ENCODE data around the gene PGM5.

DNA sequence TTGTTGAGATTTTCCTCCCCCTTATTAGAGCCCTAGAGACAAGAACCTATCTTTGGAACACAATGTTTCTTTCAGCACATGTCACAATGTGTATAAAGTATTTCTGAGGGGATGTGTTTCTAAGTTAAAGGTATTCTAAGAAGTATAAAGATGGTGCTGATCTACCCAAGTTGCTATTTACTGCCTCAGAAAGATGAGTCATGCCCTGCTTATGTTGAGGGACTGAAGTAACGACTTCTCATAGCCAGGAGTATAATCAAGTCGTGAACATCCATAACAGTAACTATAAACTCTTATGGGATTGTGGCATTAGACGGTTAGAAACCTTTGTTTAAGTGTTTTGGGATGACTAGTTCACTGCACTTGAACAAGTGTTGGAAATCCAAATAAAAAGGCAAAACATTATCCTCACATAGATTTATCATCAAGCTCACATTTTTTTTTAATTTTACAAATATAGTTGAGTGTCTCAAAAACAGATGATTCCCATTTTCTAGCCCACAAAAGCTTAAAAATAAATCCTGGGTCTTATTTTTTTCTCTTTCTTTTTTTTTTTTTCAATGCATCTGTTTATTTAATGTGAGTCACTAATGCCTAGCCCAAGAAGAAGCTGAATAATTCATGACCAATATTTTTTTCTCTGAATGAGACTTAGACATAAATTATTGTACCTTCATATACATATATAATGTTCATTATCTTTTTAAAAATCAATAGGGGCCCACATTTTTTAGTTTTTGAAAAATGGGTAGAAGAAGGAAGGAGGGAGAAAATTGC is 196.5 kb downstream of the PGM5 start:
- TF ChIP-seq POLR2A (IDR thresholded peaks at IDR 0.05; ENCODE audit: low read length) (no peak), GATA1 (IDR thresholded peaks at IDR 0.05; ENCODE audit: low read depth, low read length) (no peak)

All from erythroblast (primary cell).